ENCODE results near the gene CELSR1.

- no peak for TF ChIP-seq EZH2phosphoT487 (IDR thresholded peaks at IDR 0.05; ENCODE audit: low read depth)
- TF ChIP-seq, protein P1, sequence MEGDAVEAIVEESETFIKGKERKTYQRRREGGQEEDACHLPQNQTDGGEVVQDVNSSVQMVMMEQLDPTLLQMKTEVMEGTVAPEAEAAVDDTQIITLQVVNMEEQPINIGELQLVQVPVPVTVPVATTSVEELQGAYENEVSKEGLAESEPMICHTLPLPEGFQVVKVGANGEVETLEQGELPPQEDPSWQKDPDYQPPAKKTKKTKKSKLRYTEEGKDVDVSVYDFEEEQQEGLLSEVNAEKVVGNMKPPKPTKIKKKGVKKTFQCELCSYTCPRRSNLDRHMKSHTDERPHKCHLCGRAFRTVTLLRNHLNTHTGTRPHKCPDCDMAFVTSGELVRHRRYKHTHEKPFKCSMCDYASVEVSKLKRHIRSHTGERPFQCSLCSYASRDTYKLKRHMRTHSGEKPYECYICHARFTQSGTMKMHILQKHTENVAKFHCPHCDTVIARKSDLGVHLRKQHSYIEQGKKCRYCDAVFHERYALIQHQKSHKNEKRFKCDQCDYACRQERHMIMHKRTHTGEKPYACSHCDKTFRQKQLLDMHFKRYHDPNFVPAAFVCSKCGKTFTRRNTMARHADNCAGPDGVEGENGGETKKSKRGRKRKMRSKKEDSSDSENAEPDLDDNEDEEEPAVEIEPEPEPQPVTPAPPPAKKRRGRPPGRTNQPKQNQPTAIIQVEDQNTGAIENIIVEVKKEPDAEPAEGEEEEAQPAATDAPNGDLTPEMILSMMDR (IDR thresholded peaks at IDR 0.05; ENCODE audit: low read depth, low read length), result no peak
Observed at GRCh38 chr22:46443850-46444389, 93.5 kb downstream of the CELSR1 start.

All from OCI-LY3 (cell line).